Fibroblast of mammary gland (primary cell): ENCODE results near the gene ZNF678.
"Not testable (repeated sequence)": the region's sequence is repeated elsewhere in the genome, so short reads cannot be mapped to it uniquely, and the experiment has no call there.

Source experiments
- DNase-seq: peaks from one replicate; pipeline ENCODE4 v3.0.0-alpha.2; 2010; ENCODE audit warnings: low read depth
- H3K4me3 ChIP-seq: 2 replicates; pipeline ENCODE4 v1.5.1; 2011; ENCODE audit warnings: low read depth, mild to moderate bottlenecking, low read length, moderate library complexity; ENCODE audit not compliant: control insufficient read depth
- CTCF ChIP-seq: conservative IDR thresholded peaks from 2 replicates; pipeline ENCODE4 v1.5.1; 2011; ENCODE audit warnings: low read depth, low read length, inconsistent platforms; ENCODE audit not compliant: control insufficient read depth, insufficient read depth

ZNF678 gene

GRCh38 chr1:227709451-227709850 is 146.1 kb downstream of the ZNF678 start:
- no peak overlapping the region for H3K4me3 ChIP-seq
- no peak for TF ChIP-seq CTCF
- no peak for DNase-seq

- H3K4me3 ChIP-seq, DNase-seq: not testable (repeated sequence)
Measured at GRCh38 chr1:227710474-227710873, 147.1 kb downstream of the ZNF678 start.

- H3K4me3 ChIP-seq: no peak overlapping the region
- DNase-seq: no peak
- TF ChIP-seq CTCF: no peak
Measured at GRCh38 chr1:227712648-227713047, 149.3 kb downstream of the ZNF678 start.

- H3K4me3 ChIP-seq: no peak overlapping the region
- DNase-seq: no peak
Measured at GRCh38 chr1:227718932-227719331, 155.6 kb downstream of the ZNF678 start.

GRCh38 chr1:227723474-227723873 is 160.1 kb downstream of the ZNF678 start:
- no peak for TF ChIP-seq CTCF
- DNase-seq: no peak
- no peak overlapping the region for H3K4me3 ChIP-seq

More at GRCh38 chr1:227718932-227719331, 155.6 kb downstream of the ZNF678 start:
- TF ChIP-seq CTCF: no peak

GRCh38 chr1:227725046-227725445 is 161.7 kb downstream of the ZNF678 start:
- no peak for DNase-seq
- TF ChIP-seq CTCF: no peak
- H3K4me3 ChIP-seq: no peak overlapping the region

- no peak overlapping the region for H3K4me3 ChIP-seq
- no peak for TF ChIP-seq CTCF
- DNase-seq: no peak
Measured at GRCh38 chr1:227726318-227726717, 163.0 kb downstream of the ZNF678 start.
